COR-L47 (cell line): ENCODE results near the gene CREBBP.

Source experiments
- DNase-seq: peaks from one replicate; lab custom pipeline; 2025; lab: John Stamatoyannopoulos, UW

CREBBP gene

GRCh38 chr16:3879887-3880564 lies 487 bp downstream of the CREBBP start:
- DNase-seq = peak; percentile 53

- DNase-seq = no peak
Observed at GRCh38 chr16:3879258-3879886, 1.1 kb downstream of the CREBBP start.

GRCh38 chr16:3878610-3879009 lies 1.9 kb downstream of the CREBBP start:
- DNase-seq = no peak

- DNase-seq = no peak
Observed at GRCh38 chr16:3876695-3877094, 3.8 kb downstream of the CREBBP start.

- DNase-seq = no peak
Observed at GRCh38 chr16:3876160-3876559, 4.4 kb downstream of the CREBBP start.

GRCh38 chr16:3874794-3875692 lies 5.5 kb downstream of the CREBBP start:
- no peak for DNase-seq

- DNase-seq = no peak
Observed at GRCh38 chr16:3874242-3874641, 6.3 kb downstream of the CREBBP start.

- DNase-seq = no peak
Observed at GRCh38 chr16:3873482-3874173, 6.9 kb downstream of the CREBBP start.

- DNase-seq = no peak
Observed at GRCh38 chr16:3872216-3872895, 8.2 kb downstream of the CREBBP start.

GRCh38 chr16:3868967-3869366 lies 11.5 kb downstream of the CREBBP start:
- no peak for DNase-seq

GRCh38 chr16:3868556-3868955 lies 12.0 kb downstream of the CREBBP start:
- no peak for DNase-seq

GRCh38 chr16:3866703-3867431 lies 13.6 kb downstream of the CREBBP start:
- no peak for DNase-seq

- DNase-seq = peak; percentile 15
Observed at GRCh38 chr16:3865241-3865640, 15.3 kb downstream of the CREBBP start.

- no peak for DNase-seq
Observed at GRCh38 chr16:3864562-3864961, 16.0 kb downstream of the CREBBP start.

GRCh38 chr16:3863587-3863986 lies 16.9 kb downstream of the CREBBP start:
- no peak for DNase-seq

GRCh38 chr16:3861808-3862451 lies 18.6 kb downstream of the CREBBP start:
- DNase-seq = no peak

- DNase-seq = no peak
Observed at GRCh38 chr16:3859889-3860288, 20.6 kb downstream of the CREBBP start.

- no peak for DNase-seq
Observed at GRCh38 chr16:3858801-3859200, 21.7 kb downstream of the CREBBP start.

- no peak for DNase-seq
Observed at GRCh38 chr16:3857189-3858043, 23.1 kb downstream of the CREBBP start.
